Measurements from ENCODE around the gene SCRN3. TPM values are rescaled to one million over a fixed set of nuclear protein-coding genes. Genes with fewer than 3 reads are reported as not detected.

SCRN3 gene
- total RNA-seq, 4 donors from 2014 or later: 2.6 to 46.8 (median 16.2) TPM

GRCh38 chr2:174442546-174443510, 47.3 kb downstream of the SCRN3 start:
- Histone ChIP-seq H3K27ac (no peak overlapping the region), H3K27me3 (no peaks in the 10 kb centered on the region), H3K9me3 (no peaks in the 10 kb centered on the region), H3K4me1 (no peaks in the 10 kb centered on the region), H3K4me3 (no peak overlapping the region), H3K36me3 (no peaks in the 10 kb centered on the region)
- TF ChIP-seq POLR2A (IDR thresholded peaks at IDR 0.05): no peak
- no peak for TF ChIP-seq CTCF (IDR thresholded peaks at IDR 0.05)
- no peak for DNase-seq
- intact Hi-C loops (cut with DNase I; ENCODE audit: low total_unique reads): no loop called here

- DNase-seq: no peak
- Histone ChIP-seq H3K36me3 (no peaks in the 10 kb centered on the region), H3K9me3 (no peaks in the 10 kb centered on the region), H3K4me1 (no peaks in the 10 kb centered on the region), H3K4me3 (no peak overlapping the region), H3K27me3 (no peaks in the 10 kb centered on the region), H3K27ac (no peak overlapping the region)
- intact Hi-C loops (cut with DNase I; ENCODE audit: low total_unique reads): no loop called here
- TF ChIP-seq CTCF (IDR thresholded peaks at IDR 0.05) (no peak), POLR2A (IDR thresholded peaks at IDR 0.05) (no peak)
These were observed 49.2 kb downstream of the SCRN3 start for GRCh38 chr2:174444761-174445160.

- Histone ChIP-seq H3K4me3 (no peak overlapping the region), H3K9me3 (no peaks in the 10 kb centered on the region), H3K36me3 (no peaks in the 10 kb centered on the region), H3K27me3 (no peaks in the 10 kb centered on the region), H3K4me1 (no peaks in the 10 kb centered on the region), H3K27ac (no peak overlapping the region)
- TF ChIP-seq POLR2A (IDR thresholded peaks at IDR 0.05): no peak
- TF ChIP-seq CTCF (IDR thresholded peaks at IDR 0.05): no peak
- DNase-seq: no peak
- intact Hi-C loops (cut with DNase I; ENCODE audit: low total_unique reads): no loop called here
These were observed 49.7 kb downstream of the SCRN3 start for GRCh38 chr2:174445248-174445647.

- Histone ChIP-seq H3K4me1 (no peaks in the 10 kb centered on the region), H3K27me3 (no peaks in the 10 kb centered on the region), H3K36me3 (no peaks in the 10 kb centered on the region), H3K4me3 (no peak overlapping the region), H3K27ac (no peak overlapping the region), H3K9me3 (no peaks in the 10 kb centered on the region)
- intact Hi-C loops (cut with DNase I; ENCODE audit: low total_unique reads): no loop called here
- no peak for TF ChIP-seq POLR2A (IDR thresholded peaks at IDR 0.05)
- no peak for DNase-seq
These were observed 51.0 kb downstream of the SCRN3 start for GRCh38 chr2:174446531-174446930.

- Histone ChIP-seq H3K27me3 (no peaks in the 10 kb centered on the region), H3K27ac (no peak overlapping the region), H3K4me3 (no peak overlapping the region), H3K36me3 (no peaks in the 10 kb centered on the region), H3K9me3 (no peaks in the 10 kb centered on the region), H3K4me1 (no peaks in the 10 kb centered on the region)
- no peak for TF ChIP-seq CTCF (IDR thresholded peaks at IDR 0.05)
- no peak for DNase-seq
- intact Hi-C loops (cut with DNase I; ENCODE audit: low total_unique reads): no loop called here
These were observed 53.5 kb downstream of the SCRN3 start for GRCh38 chr2:174449033-174449432.
